Myocyte (in vitro differentiated cells): ENCODE measurements around the gene SOAT2. TPM values are rescaled to one million over a fixed set of nuclear protein-coding genes. Genes with fewer than 3 reads are reported as not detected.
"Not testable (repeated sequence)": the region's sequence is repeated elsewhere in the genome, so short reads cannot be mapped to it uniquely, and the experiment has no call there.

Source experiments
- DNase-seq: peaks from one replicate; pipeline ENCODE4 v3.0.0-alpha.2; 2012; ENCODE audit warnings: low read depth
- total RNA-seq: library from RNA; depleted of rRNA; stranded (reverse); fragments of >200 nt; gene quantifications from 2 replicates; pipeline ENCODE4 v1.2.3, GENCODE V29; 2014

Gene SOAT2
- total RNA-seq, 1 donor from 2014 or later = not detected

DNA sequence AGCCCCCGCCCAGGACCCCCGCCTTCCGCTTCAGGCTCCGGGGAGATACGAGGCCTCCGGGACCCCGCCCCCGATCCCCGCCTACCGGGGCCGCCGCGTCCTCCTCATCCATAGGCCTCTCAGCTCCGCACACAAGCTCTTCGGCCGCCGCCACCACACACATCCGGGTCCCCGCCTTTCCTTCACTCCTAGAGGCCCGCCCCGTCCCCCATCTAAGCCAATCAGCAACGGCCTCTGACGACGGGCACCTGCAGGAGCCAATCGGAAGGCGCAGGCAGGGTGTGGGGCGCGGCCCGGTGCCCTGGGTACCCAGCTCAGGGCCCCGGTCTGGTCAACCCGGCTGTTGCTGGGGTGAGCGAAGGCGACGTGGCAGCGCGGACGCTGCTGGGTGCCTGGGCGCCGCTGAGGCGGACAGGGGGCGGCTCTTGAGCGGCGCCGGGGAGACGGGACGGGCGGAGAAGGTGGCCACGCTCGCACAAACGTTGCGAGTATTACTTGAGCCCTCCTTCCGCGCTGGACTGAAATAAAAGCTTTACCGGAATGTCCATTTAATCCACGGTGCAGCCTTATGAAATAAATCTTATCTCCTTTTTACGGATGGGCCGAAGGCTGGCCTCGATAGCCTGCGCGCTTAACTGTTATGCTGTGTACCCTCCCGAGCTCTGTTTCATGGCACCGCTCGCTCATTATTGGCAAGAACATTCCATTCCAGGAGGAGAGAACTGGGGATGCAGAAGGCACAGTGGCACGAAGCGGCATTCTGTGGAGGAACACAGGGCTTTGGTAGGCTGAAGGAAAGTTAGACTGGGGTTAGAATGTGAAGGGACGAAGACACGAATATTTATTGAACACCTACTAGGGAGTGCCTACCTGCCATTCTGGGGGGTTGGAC, 23.8 kb upstream of the SOAT2 start, which contains the start of gene SPRYD3:
TSS of gene SPRYD3 (minus strand) at position 165 of the 892 bp plus-strand sequence. CDS start at position 108, 57 bp downstream.
- peak; percentile 98 for DNase-seq

DNA sequence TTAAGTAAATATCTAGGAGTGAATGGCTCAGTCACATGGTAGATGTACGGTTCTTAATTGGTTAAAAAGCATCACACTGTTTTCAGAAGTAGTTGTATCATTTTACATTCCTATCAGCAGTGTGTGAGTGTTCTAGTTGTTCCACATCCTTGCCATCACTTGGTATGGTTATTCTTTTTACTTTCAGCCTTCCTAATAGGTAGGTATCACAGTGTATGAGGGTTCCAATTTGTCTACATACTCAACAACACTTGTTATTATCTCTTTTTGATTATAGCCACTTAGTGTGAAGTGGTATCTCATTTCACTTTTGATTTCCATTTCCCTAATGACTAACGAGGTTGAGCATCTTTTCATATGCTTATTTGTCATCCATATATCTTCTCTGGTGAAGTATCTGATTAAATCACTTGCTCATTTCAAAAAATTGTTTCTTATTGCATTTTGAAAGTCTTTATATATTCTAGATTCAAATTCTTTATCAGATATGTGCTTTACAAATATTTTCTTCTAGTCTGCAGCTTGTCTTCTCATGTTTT, 20.6 kb upstream of the SOAT2 start:
- DNase-seq = no peak

DNA sequence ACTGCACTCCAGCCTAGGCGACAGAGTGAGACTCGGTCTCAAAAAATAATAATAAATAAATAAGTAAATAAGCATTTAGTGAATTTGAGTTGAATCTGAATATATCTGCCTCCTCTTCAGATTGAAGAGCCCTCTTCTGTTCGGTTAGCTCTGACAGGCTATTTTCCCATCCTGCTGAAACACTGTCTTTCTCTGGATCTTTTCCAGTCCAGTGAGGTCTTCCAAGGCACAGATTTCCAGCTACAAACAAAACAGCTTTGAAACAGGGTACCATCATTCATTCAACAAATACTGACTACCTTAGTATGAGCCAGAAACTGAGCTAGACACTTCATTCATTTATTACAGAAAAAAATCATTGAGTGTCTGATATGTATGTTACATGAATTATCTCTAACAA, 16.9 kb upstream of the SOAT2 start:
- no peak for DNase-seq

DNA sequence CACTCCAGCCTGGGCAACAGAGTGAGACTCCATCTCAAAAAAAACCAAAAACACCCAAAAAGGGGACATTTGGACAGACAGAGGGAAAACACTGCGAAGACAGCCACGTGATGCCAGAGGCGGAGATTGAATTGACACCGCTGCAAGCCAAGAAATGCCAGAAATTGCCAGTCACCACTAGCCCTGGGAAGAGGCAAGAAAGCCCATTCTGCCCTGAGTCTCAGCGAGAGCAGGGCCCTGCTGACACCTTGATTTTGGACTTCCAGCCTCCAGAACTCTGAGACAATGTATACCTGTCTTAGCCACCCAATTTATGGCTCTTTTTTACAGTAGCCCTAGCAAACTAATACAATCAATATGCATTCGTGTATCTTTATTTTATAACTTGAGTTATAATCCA, 13.2 kb upstream of the SOAT2 start:
- no peak for DNase-seq

DNA sequence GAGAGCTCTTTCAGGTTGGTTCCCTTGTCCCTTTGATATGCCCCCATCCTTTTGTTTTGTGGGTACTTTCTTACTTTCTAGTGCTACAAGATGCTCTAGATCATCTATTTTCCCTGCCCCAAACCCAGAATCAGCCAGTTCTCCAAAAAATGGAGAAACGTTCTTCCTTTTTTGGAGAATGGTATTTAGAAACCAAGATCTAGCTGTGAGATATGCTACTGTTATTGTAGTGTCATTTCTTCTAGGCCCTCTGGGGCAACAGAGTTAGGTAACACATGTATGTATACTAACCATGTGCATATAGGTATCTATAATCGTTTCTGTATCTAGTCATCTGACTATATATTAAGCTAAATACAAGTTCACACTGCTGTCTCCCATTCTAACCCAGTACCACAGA, 12.7 kb upstream of the SOAT2 start:
- no peak for DNase-seq

DNA sequence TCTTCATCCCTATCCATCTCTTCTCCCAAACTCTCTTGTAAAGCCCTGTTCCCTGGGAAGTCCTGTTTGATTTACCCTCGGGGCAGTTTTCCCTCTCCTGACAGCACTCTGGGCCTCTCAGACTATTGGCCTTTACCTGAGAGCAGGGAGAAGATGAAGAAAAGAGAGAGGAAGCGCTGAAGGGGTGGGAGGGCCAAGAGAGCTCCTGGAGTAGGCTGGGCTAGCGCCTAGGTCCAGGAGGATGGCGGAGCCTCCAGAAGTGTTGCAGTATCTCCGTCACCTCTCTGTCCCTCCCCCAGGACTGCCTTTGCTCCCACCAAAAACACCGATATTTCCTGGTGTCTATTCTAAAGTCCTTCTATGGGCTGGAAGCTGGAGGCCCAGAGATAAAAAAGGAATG, 11.5 kb upstream of the SOAT2 start:
- DNase-seq = no peak

DNA sequence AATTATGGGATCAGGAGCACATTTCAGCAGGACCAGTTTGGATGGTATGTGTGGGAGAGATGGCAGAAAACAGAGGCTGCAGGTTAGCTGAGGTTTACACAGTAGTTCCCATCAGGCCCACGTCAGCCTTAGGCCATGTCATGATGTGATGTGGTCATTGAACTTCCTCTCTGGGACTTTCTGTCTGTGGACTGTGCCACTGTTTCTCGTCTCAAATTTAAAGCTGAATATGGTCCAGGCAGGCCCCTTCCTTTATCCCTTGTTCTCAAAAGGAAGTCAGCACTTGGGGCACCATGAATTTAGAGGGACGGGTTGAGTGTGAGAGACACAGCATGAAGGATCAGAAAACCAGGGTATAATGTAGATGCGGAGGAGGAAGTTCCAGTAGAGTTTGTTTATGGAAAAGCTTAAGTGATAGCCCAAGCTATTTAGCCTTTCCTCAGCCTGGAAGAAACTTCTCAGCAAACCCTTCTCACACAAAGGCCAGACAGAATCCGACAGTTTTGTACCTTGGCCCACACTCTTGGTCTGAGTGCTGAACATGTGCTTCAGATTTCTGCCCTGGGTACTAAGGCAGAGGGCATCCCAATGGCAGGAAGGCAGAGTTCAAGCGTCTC, 9.4 kb upstream of the SOAT2 start:
- DNase-seq = no peak

DNA sequence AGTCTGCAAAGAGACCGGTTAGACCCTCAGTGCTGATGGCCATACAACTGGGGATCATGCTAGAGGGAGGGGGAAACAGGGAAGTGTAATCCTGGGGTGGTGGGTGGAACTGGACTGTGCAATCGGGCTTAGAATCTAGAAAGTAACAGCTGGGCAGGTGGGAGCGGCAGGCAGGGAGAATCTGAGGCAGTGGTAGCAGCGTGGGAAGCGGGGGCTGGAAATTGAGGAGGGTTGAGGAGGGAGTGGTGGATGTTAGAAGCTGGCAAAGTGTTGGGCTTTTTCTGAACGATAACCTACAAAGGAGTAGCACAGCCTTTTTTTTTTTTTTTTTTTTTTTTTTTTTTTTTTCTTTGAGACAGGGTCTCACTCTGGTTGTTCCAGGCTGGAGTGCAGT, 8.9 kb upstream of the SOAT2 start:
- no peak for DNase-seq

DNA sequence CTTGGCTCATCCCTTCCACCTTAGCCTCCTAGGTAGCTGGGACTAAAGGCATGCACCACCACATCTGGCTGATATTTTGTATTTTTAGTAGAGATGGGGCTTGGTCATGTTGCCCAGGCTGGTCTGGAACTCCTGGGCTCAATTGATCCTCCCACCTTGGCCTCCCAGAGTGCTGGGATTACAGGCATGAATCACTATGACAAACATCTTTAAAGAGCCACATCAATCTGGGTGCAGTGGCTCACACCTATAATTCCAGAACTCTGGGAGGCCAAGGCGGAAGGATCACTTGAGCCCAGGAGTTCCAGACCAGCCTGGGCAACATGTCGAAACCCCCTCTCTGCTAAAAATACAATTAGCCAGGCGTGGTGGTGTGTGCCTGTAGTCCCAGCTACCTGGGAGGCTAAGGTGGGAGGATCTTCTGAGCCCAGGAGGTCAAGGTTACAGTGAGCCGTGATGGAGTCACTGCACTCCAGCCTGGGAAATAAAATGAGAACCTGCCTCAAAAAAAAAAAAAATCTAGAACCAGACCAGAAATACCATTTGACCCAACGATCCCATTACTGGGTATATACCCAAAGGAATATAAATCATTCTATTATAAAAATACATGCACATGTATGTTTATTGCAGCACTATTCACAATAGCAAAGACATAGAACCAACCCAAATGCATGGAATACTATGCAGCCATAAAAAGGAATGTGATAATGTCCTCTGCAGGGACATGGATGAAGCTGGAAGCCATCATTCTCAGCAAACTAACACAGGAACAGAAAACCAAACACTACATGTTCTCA, 8.3 kb upstream of the SOAT2 start:
- not testable (repeated sequence) for DNase-seq

DNA sequence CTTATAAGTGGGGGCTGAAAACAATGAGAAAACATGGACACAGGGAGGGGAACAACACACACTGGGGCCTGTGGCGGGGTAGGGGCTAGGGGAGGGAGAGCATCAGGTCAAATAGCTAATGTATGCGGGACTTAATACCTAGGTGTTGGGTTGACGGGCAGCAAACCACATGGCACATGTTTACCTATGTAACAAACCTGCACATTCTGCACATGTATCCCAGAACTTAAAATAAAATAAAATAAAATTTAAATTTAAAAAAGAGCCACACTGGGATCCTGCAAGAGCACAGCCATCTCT, 7.7 kb upstream of the SOAT2 start:
- DNase-seq = not testable (repeated sequence)

DNA sequence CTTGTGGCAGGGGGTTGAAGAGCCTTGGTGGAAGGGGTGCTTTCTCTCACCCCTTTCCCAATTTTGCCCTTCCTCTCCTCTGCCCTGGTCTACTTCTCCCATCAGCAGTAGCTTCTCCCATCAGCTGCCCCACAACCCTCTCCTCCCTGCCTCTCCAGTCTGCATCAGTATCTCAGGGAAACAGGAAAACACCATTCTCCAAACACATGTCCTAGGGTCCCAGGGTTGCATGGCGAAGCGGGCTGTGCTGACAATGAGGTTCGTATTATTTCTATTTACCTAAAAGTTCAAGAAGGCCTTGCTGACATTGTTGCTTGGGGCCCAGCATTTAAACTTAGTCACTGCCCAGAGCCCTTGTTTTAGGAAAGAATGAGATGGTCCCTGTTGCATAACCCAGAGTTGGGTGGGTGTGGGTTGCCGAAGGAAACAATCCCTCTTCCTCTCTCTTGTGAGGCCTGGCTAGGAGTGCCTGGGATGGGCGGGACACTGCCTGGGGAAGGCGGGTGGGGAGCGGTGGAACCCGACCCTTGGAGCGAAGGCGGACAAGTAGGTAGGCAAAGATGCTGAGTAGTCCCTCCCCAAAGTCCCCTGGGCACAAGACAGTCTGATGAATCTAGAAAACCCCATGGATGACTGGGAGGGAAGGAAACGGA, 7.1 kb upstream of the SOAT2 start:
- peak; percentile 26 for DNase-seq

DNA sequence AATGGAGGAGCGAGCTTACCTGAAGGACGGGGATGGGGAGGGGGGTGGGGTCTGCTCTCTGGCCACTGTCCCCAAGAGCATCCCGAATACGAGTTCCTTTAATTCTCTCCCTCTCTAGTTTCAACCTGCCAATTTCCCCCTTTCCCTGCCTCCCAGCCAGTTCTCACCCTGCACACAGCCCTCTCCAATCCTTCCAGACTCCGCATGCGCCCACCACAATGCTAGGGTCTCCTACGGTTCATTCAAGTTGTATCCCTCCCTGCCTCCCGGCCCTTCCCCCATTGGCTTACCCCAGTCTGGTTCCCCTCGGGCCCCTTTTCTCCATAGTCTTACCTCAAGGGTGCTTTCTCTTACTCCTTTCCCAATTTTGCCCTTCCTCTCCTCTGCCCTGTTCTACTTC, 6.5 kb upstream of the SOAT2 start:
- DNase-seq = no peak

DNA sequence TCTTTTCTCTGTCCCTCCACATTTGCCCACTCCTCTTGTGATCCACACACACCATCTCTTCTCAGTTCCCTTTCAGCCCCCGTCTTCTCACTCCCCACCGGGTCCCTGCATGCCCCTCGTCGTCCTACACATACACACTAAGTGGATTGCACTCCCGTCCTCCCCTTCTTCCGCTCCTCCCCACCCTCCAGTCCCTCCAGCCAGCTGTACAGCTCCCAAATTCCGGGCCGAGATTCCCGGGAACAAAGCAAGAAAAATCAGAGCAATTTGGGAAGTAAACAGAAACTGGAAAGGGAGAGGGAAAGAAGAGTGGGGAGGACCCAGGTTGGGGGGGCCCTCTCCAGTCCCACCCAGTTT, 6.1 kb upstream of the SOAT2 start:
- DNase-seq = no peak

DNA sequence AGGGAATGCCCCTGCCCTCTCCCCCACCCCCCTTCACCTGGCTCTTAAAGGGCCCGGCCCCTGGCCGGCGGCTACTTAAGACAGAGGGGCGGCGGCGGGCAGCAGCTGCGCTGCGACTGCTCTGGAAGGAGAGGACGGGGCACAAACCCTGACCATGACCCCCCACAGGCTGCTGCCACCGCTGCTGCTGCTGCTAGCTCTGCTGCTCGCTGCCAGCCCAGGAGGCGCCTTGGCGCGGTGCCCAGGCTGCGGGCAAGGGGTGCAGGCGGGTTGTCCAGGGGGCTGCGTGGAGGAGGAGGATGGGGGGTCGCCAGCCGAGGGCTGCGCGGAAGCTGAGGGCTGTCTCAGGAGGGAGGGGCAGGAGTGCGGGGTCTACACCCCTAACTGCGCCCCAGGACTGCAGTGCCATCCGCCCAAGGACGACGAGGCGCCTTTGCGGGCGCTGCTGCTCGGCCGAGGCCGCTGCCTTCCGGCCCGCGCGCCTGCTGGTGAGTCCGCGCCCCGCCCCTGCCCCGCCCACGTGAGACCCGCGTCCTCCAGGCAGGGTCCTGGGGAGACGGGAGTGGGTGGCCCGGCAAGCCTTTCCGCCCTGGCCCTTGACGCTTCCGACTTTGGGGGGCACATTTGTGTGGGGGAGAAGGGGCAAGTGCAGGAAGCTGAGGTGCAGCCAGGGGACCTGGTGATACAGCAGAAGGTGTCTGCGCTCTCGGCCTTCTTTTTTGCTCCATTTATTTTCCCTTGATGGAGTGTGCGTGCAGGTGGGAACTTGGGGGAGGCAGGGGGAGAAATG, 5.5 kb upstream of the SOAT2 start, which contains the start of gene IGFBP6:
TSS of gene IGFBP6 (plus strand) at position 104 of the 790 bp plus-strand sequence. CDS start at position 155, 51 bp downstream.
- peak; percentile 50 for DNase-seq

DNA sequence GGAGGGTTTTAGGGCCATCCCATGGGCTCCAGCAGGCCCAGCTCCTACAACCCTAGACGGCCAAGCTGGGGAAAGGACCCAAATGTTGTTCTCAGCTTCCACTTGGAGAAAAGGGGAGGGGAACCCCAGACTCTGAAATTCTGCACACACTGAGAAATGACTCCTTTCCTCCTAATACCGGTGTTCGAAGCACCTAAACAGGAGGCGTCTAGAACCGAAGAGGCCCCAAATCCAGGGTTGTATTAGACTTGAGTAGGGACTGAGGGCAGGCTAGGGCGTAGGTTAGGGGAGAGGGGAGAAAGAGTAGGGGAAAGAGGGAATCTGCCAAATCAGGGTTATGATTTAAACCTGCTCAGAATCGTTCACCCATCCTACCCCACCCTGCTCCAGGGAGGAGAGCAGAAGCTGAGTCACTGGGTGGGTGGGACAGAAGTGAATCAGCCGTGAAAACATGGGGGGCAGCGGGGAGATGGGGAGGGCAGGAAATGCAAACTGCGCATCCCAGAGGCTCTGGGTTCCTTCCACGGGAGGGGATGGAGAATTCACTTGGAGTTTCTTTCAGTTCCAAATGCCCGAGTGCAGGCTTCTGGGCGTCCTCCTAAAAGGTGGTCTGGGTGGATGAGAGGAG, 4.8 kb upstream of the SOAT2 start:
- DNase-seq = no peak

DNA sequence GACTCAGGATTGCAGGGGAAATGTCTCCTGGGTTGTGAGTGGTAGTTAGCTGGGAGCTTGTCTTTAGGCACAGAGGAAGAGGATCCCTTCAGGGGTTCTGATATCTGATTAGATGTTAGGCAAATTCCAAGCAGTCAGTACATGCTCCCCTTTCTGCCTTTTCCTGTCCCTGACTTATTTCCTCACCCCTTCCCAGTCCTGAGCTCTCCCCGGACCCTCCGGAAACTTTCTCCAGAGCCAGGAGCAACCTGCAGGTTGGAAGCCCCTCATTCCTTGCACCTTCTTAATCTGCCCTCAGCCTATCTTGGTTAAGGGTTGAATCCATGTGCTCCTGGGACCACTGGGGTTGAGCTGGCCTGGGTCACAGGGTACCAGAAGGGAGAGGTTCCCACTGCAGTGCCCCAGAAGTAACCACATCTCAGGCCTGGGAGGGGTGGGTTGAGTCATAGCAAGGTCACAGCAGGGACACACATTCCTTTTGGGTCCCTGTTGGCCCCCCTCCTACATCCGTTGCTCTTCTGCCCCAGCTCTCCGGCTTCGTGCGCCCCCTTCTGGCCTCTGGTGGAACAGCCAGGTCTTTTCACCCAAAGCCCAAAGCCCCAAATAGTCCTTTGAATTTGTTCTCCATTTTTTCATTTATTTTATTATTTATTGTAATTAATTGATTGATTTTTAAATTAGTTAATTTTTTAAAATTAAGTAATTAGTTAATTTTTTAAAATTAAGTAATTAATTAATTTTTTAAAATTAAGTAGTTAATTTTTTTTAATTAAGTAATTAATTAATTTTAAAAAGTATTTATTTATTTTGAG, 4.0 kb upstream of the SOAT2 start:
- DNase-seq = peak; percentile 93

DNA sequence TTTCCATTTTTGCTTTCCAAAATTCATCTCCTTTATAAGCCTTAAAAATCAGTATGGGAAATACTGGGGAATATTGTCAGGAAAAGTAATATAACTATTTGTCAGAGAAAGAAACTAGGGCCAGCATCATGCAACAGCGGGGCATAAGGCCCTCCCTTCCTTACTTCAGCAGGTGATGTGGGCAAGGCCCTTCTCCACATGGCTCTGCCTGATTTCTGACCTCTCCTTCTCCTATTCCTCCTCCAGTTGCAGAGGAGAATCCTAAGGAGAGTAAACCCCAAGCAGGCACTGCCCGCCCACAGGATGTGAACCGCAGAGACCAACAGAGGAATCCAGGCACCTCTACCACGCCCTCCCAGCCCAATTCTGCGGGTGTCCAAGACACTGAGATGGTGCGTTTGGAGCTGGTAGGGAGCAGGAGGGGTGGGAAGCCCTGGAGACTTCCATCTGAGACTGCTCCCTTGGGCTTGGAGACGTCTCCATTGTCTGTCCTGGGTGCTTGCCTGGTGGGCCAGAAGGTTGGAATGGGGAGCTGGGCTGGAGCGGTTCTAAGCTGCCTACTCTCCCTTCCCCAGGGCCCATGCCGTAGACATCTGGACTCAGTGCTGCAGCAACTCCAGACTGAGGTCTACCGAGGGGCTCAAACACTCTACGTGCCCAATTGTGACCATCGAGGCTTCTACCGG, 2.7 kb upstream of the SOAT2 start:
- no peak for DNase-seq

DNA sequence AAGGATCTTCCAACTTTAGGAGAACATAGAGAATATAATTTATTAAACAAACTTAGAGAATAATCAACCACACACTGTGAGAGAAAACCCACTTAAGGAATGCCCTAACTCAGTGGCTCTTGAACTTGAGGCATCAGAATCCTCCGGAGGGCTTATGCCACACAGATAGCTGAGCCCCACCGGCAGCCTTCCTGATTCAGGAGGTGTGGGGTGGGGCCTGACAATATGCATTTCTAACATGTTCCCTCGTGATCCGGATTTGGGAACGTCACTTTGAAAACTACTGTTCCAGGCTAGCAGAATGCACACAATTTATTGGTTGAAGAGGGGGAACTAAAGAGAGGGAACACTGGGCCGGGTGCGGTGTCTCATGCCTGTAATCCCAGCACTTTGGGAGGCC, 2.0 kb upstream of the SOAT2 start:
- no peak for DNase-seq
